Fibroblast of mammary gland (primary cell): ENCODE measurements around the gene FMNL1.

Experiments
- DNase-seq: peaks from one replicate; pipeline ENCODE4 v3.0.0-alpha.2; 2010; ENCODE audit warnings: low read depth
- H3K4me3 ChIP-seq: 2 replicates; pipeline ENCODE4 v1.5.1; 2011; ENCODE audit warnings: low read depth, mild to moderate bottlenecking, low read length, moderate library complexity; ENCODE audit not compliant: control insufficient read depth
- TF ChIP-seq, protein P1 (sequence below): conservative IDR thresholded peaks from 2 replicates; pipeline ENCODE4 v1.5.1; 2011; ENCODE audit warnings: low read depth, low read length, inconsistent platforms; ENCODE audit not compliant: control insufficient read depth, insufficient read depth

FMNL1 gene

DNA sequence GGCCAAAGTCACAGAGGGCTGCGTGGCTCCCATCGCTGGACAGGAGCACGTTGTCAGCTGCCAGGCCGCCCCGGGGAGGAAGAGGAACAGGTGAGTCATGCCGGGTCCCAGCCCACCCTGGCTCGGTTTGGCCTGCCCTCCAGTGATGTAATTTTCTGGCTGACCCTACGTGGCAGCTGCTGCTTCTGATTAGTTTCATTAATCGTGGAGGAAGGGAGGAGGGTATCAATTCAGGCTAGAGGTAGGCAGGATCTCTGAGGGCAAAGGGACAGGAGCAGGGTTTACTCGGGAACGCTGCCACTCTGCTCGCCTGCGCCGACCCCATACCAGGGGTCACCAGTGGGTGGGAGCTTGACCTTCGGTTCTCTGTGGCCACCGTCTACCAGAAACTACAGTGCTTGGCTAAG lies 51.9 kb downstream of the FMNL1 start:
- H3K4me3 ChIP-seq: no peak overlapping the region
- DNase-seq: peak; percentile 76
- TF ChIP-seq, protein P1, sequence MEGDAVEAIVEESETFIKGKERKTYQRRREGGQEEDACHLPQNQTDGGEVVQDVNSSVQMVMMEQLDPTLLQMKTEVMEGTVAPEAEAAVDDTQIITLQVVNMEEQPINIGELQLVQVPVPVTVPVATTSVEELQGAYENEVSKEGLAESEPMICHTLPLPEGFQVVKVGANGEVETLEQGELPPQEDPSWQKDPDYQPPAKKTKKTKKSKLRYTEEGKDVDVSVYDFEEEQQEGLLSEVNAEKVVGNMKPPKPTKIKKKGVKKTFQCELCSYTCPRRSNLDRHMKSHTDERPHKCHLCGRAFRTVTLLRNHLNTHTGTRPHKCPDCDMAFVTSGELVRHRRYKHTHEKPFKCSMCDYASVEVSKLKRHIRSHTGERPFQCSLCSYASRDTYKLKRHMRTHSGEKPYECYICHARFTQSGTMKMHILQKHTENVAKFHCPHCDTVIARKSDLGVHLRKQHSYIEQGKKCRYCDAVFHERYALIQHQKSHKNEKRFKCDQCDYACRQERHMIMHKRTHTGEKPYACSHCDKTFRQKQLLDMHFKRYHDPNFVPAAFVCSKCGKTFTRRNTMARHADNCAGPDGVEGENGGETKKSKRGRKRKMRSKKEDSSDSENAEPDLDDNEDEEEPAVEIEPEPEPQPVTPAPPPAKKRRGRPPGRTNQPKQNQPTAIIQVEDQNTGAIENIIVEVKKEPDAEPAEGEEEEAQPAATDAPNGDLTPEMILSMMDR: no peak

DNA sequence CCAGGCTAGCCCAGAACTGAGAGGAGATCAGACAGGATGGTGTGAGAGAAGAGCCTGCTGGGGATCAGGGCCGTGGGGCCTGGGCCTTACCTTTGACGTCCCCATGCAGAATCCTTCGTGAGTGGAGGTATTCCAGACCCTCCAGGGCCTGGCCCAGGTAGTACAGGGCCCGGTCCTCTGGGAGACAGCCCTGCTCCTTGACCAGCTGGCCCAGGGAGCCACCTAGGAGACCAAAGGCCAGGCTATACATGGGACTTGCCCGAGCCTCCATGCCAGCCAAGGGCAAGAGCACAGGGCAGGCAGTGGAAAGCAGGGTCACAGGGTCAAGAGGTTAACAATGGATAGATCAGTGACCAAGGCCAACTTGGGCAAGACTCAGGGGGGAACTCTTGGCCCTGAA lies 52.3 kb downstream of the FMNL1 start:
- no peak overlapping the region for H3K4me3 ChIP-seq
- no peak for DNase-seq
- TF ChIP-seq, protein P1: no peak

DNA sequence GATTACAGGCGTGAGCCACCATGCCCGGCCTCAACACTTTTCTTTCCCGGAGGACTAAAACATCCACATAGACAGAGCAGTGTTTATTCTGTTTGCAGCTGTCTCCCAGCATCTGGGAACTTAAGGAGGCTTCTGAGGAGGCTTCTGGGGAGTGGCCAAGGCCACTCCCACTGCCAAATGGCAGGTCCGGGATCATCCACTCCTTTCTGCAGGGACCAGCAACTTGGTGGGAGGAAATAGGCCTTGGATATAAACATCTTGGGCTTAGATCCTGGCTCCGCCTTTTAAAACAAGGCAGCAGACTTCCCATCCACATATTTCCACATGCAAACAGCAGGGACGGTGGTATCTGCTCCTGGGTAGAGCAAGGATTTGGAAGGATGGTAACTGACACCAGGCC lies 54.3 kb downstream of the FMNL1 start:
- TF ChIP-seq, protein P1: no peak
- peak; percentile 65 for DNase-seq
- H3K4me3 ChIP-seq: no peak overlapping the region

DNA sequence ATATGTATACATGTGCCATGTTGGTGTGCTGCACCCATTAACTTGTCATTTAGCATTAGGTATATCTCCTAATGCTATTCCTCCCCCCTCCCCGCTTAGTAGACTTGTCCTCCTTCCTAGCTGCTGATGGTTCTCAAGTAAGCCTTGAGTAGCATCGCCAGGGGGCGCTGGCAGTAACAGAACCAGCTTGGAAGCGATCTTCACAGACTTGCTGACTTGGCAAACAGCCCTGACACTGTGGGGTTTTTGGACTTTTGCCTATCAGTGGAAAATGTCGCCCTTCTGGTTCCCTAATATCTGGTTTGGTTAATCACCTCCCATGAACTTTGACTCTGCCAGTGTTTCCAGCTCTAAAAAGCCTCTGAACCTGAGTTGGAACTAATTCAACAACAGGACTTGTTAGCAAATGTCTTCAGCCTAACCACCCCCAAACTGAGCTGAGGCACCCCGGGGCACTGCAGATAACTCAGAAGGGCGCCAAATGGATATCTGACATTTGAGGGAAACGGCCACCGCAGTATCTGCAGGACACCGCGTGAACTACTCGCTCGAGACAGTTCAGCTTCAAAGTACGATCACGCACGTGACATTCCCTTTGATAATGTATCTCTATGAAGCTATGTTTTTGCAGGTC lies 55.6 kb downstream of the FMNL1 start:
- TF ChIP-seq, protein P1: peak; percentile 91
- no peak overlapping the region for H3K4me3 ChIP-seq
- peak; percentile 91 for DNase-seq

DNA sequence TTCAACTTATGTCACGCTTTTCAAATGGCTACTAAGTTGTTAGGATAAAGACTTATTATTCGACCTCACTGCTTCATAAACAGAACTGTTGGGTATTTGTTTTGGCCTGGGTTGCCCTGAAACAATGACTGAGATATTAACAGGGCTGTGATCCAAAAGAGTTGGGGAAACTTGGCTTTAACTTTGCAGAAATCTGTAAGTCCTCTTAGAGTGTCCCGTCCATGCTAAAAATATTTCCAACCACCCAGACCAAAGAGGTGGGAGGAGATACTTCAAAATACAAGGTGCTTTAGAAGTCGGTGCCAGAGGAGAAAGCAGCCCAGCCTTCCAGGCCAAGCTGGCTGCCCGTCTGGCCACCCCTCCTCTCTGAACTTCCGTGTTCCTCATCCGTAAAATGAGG lies 56.3 kb downstream of the FMNL1 start:
- H3K4me3 ChIP-seq: no peak overlapping the region
- peak; percentile 55 for DNase-seq
- TF ChIP-seq, protein P1: no peak

DNA sequence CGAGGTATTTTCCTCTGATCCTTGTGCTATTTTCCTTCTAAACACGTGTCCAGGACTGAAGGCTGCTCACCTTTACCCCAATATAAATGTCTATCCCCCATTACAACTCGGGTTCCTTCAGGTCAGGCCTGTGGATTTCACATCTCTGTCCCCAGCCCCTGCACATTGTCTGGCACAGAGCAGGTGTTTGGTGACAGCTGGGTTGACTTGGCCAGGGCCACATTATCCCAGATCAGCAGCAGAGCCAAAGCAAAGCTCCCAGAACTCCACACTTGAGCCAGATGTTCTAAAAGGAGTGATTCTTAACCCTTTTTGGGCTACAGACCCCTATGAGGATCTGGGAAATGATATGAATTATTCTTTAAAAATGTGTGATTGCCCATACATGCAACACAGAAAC lies 58.2 kb downstream of the FMNL1 start:
- TF ChIP-seq, protein P1: no peak
- no peak overlapping the region for H3K4me3 ChIP-seq
- no peak for DNase-seq
